ENCODE measurements around the gene CEP70.
A peak's percentile ranks its signal among the peaks of the same experiment; 100 is the strongest.
"Not testable (repeated sequence)": the region's sequence is repeated elsewhere in the genome, so short reads cannot be mapped to it uniquely, and the experiment has no call there.

Gene CEP70

GRCh38 chr3:138507524-138507923 lies 86.5 kb downstream of the CEP70 start:
- no peak for DNase-seq

GRCh38 chr3:138498991-138499390 lies 95.1 kb downstream of the CEP70 start:
- no peak for DNase-seq

- DNase-seq: no peak
Observed at GRCh38 chr3:138497851-138498250, 96.2 kb downstream of the CEP70 start.

GRCh38 chr3:138497021-138497420 lies 97.0 kb downstream of the CEP70 start:
- DNase-seq: no peak

GRCh38 chr3:138496436-138496835 lies 97.6 kb downstream of the CEP70 start:
- no peak for DNase-seq

GRCh38 chr3:138495638-138496037 lies 98.4 kb downstream of the CEP70 start:
- DNase-seq: not testable (repeated sequence)

GRCh38 chr3:138494607-138494929 lies 99.5 kb downstream of the CEP70 start:
- no peak for DNase-seq

GRCh38 chr3:138493804-138494606 lies 100.1 kb downstream of the CEP70 start:
- peak; percentile 6 for DNase-seq

- DNase-seq: no peak
Observed at GRCh38 chr3:138492980-138493675, 100.9 kb downstream of the CEP70 start.

GRCh38 chr3:138491971-138492370 lies 102.1 kb downstream of the CEP70 start:
- no peak for DNase-seq

- not testable (repeated sequence) for DNase-seq
Observed at GRCh38 chr3:138486580-138486979, 107.5 kb downstream of the CEP70 start.

- not testable (repeated sequence) for DNase-seq
Observed at GRCh38 chr3:138484672-138485071, 109.4 kb downstream of the CEP70 start.

GRCh38 chr3:138479438-138479863 lies 114.6 kb downstream of the CEP70 start:
- DNase-seq: peak; percentile 8

- no peak for DNase-seq
Observed at GRCh38 chr3:138477801-138478200, 116.3 kb downstream of the CEP70 start.

GRCh38 chr3:138477120-138477519 lies 116.9 kb downstream of the CEP70 start:
- DNase-seq: no peak

- DNase-seq: no peak
Observed at GRCh38 chr3:138476526-138476925, 117.5 kb downstream of the CEP70 start.

- no peak for DNase-seq
Observed at GRCh38 chr3:138474163-138474562, 119.9 kb downstream of the CEP70 start.

- no peak for DNase-seq
Observed at GRCh38 chr3:138473391-138473790, 120.7 kb downstream of the CEP70 start.

- no peak for DNase-seq
Observed at GRCh38 chr3:138472141-138472825, 121.8 kb downstream of the CEP70 start.

- DNase-seq: no peak
Observed at GRCh38 chr3:138471481-138471880, 122.6 kb downstream of the CEP70 start.

GRCh38 chr3:138470687-138471086 lies 123.4 kb downstream of the CEP70 start:
- DNase-seq: no peak

- no peak for DNase-seq
Observed at GRCh38 chr3:138469874-138470273, 124.2 kb downstream of the CEP70 start.

GRCh38 chr3:138468886-138469285 lies 125.2 kb downstream of the CEP70 start:
- peak; percentile 12 for DNase-seq

GRCh38 chr3:138468451-138468850 lies 125.6 kb downstream of the CEP70 start:
- DNase-seq: no peak
